H1 (cell line): ENCODE measurements around the gene PCDHB14. TPM values are rescaled to one million over a fixed set of nuclear protein-coding genes. Genes with fewer than 3 reads are reported as not detected.

ENCODE experiments used
- CTCF ChIA-PET: fragments of 300-600 bp; sonication (Branson Sonifier 250); formaldehyde crosslinking; loops from one replicate; lab custom pipeline; 2021; ENCODE audit not compliant: partially characterized antibody; lab: Charles Lee
- POLR2A ChIA-PET: fragments of 300-600 bp; sonication (Branson Sonifier 250); formaldehyde crosslinking; loops from one replicate; lab custom pipeline; 2021; ENCODE audit warnings: inconsistent platforms; ENCODE audit not compliant: partially characterized antibody; lab: Charles Lee
- DNase-seq, 2 experiments: peaks; one replicate each; pipeline versions ENCODE4 v3.0.0 to v3.0.0-alpha.2; 2010 to 2022; ENCODE audit warnings: low spot score in 2 of 2, low read depth in 1 of 2, mixed read lengths in 1 of 2
- FAIRE-seq: peaks from 2 replicates; lab custom pipeline; 2011; peaks lifted over from hg19 to GRCh38; lab: Jason Lieb, UNC
- H2AFZ ChIP-seq: 2 replicates; pipeline ENCODE4 v1.8.1; 2012; ENCODE audit warnings: low read length, inconsistent platforms
- H2AK5ac ChIP-seq: 2 replicates; pipeline ENCODE4 v1.6.1; 2013; ENCODE audit warnings: low read depth, low read length
- H2BK120ac ChIP-seq: replicated peaks from 2 replicates; pipeline ENCODE3; 2013; ENCODE audit warnings: low read depth, low read length, inconsistent platforms
- H2BK12ac ChIP-seq: 2 replicates; pipeline ENCODE4 v1.6.1; 2013; ENCODE audit warnings: low read depth, low read length
- H2BK15ac ChIP-seq: 2 replicates; pipeline ENCODE4 v1.6.1; 2013; ENCODE audit warnings: low read length
- H2BK20ac ChIP-seq: 2 replicates; pipeline ENCODE4 v1.6.1; 2013; ENCODE audit warnings: low read length
- H2BK5ac ChIP-seq: 2 replicates; pipeline ENCODE4 v1.6.1; 2013; ENCODE audit warnings: low read depth, low read length
- H3K14ac ChIP-seq: 2 replicates; pipeline ENCODE4 v1.6.1; 2013; ENCODE audit warnings: inconsistent platforms; ENCODE audit not compliant: insufficient read length
- H3K18ac ChIP-seq: 2 replicates; pipeline ENCODE4 v1.6.1; 2013; ENCODE audit warnings: low read length; ENCODE audit errors: extremely low read depth
- H3K23ac ChIP-seq: 2 replicates; pipeline ENCODE4 v1.6.1; 2013; ENCODE audit warnings: inconsistent platforms; ENCODE audit not compliant: insufficient read length
- H3K23me2 ChIP-seq: 2 replicates; pipeline ENCODE4 v1.6.1; 2013; ENCODE audit warnings: low read depth, low read length
- H3K27ac ChIP-seq: 2 replicates; pipeline ENCODE4 v1.6.1; 2011; ENCODE audit warnings: low read depth, low read length, inconsistent platforms
- H3K27me3 ChIP-seq, 4 experiments: replicated peaks in 1 of 4; 1 replicate in 1 of 4; 2 replicates in 3 of 4; pipeline versions ENCODE4 v1.6.1 to v1.8.1; 2011 to 2013; ENCODE audit warnings: low read length in 3 of 4, mild to moderate bottlenecking in 3 of 4, inconsistent platforms in 2 of 4, mixed read lengths in 2 of 4, moderate library complexity in 1 of 4; ENCODE audit not compliant: control insufficient read depth in 3 of 4, insufficient read depth in 3 of 4; ENCODE audit errors: extremely low read depth in 1 of 4
- H3K36me3 ChIP-seq, 4 experiments: 2 replicates each; pipeline versions ENCODE4 v1.6.1 to v1.8.1; 2011 to 2013; ENCODE audit warnings: mild to moderate bottlenecking in 4 of 4, low read length in 3 of 4, moderate library complexity in 2 of 4, control low read depth in 1 of 4, inconsistent platforms in 1 of 4; ENCODE audit not compliant: insufficient read depth in 4 of 4, control insufficient read depth in 2 of 4
- H3K4ac ChIP-seq: replicated peaks from 2 replicates; pipeline ENCODE3; 2013; ENCODE audit warnings: low read length, low read depth, mixed read lengths, inconsistent platforms; ENCODE audit not compliant: insufficient read length
- H3K4me1 ChIP-seq, 4 experiments: replicated peaks in 1 of 4; 1 replicate in 1 of 4; 2 replicates in 3 of 4; pipeline versions ENCODE4 v1.6.1 to v1.8.1; 2011 to 2013; ENCODE audit warnings: low read length in 3 of 4, inconsistent platforms in 2 of 4, mixed read lengths in 1 of 4; ENCODE audit not compliant: insufficient read depth in 4 of 4, control insufficient read depth in 3 of 4
- H3K4me2 ChIP-seq, 2 experiments: 2 replicates each; pipeline versions ENCODE4 v1.6.1 to v1.8.1; 2011 to 2013; ENCODE audit warnings: low read depth in 2 of 2, low read length in 2 of 2, control low read depth in 1 of 2, inconsistent platforms in 1 of 2, mild to moderate bottlenecking in 1 of 2; ENCODE audit not compliant: insufficient read depth in 1 of 2
- H3K4me3 ChIP-seq, 4 experiments: fragments of 200-600, 300-600 bp in 1 of 4; sonication (generic), shearing (Covaris generic), sonication (Bioruptor Twin) in 1 of 4; 2 replicates each; pipeline versions ENCODE4 v1.5.1 to v1.8.1; 2011 to 2016; ENCODE audit warnings: low read length in 4 of 4, low read depth in 3 of 4, control low read depth in 2 of 4, inconsistent platforms in 2 of 4, mild to moderate bottlenecking in 2 of 4, mixed read lengths in 1 of 4, moderate library complexity in 1 of 4; ENCODE audit not compliant: insufficient read depth in 2 of 4; ENCODE audit errors: extremely low read depth in 1 of 4
- H3K56ac ChIP-seq: replicated peaks from 2 replicates; pipeline ENCODE3; 2013; ENCODE audit warnings: low read depth, mild to moderate bottlenecking, mixed read lengths, low read length, inconsistent platforms; ENCODE audit not compliant: insufficient read length
- H3K79me1 ChIP-seq: 2 replicates; pipeline ENCODE4 v1.6.1; 2013; ENCODE audit warnings: low read depth, low read length, control low read depth
- H3K79me2 ChIP-seq, 2 experiments: 2 replicates each; pipeline versions ENCODE4 v1.6.1 to v1.8.1; 2012 to 2013; ENCODE audit warnings: low read length in 2 of 2, mild to moderate bottlenecking in 2 of 2, inconsistent platforms in 1 of 2; ENCODE audit not compliant: insufficient read depth in 2 of 2, control insufficient read depth in 1 of 2
- H3K9ac ChIP-seq, 4 experiments: replicated peaks in 1 of 4; 1 replicate in 1 of 4; 2 replicates in 3 of 4; pipeline versions ENCODE4 v1.6.1 to v1.8.1; 2011 to 2013; ENCODE audit warnings: low read depth in 3 of 4, low read length in 3 of 4, control low read depth in 2 of 4, mild to moderate bottlenecking in 2 of 4, moderate library complexity in 2 of 4, inconsistent platforms in 1 of 4; ENCODE audit errors: extremely low read depth in 1 of 4
- H3K9me3 ChIP-seq, 2 experiments: 2 replicates each; pipeline versions ENCODE4 v1.6.1 to v1.8.1; 2012 to 2013; ENCODE audit warnings: mild to moderate bottlenecking in 2 of 2, moderate library complexity in 2 of 2, control low read depth in 1 of 2, inconsistent platforms in 1 of 2, low read depth in 1 of 2, low read length in 1 of 2, mixed read lengths in 1 of 2; ENCODE audit not compliant: insufficient read depth in 2 of 2
- H4K20me1 ChIP-seq, 2 experiments: replicated peaks in 1 of 2; 2 replicates each; pipeline versions ENCODE3 to v1.8.1; 2011 to 2013; ENCODE audit warnings: inconsistent platforms in 2 of 2, low read length in 2 of 2, mild to moderate bottlenecking in 1 of 2; ENCODE audit not compliant: insufficient read depth in 2 of 2, control insufficient read depth in 1 of 2
- H4K5ac ChIP-seq: 2 replicates; pipeline ENCODE4 v1.6.1; 2013; ENCODE audit warnings: low read length, low read depth, mixed read lengths, inconsistent platforms; ENCODE audit not compliant: insufficient read length
- H4K8ac ChIP-seq: 2 replicates; pipeline ENCODE4 v1.8.0; 2013; ENCODE audit warnings: mild to moderate bottlenecking, moderate library complexity, low read length, inconsistent platforms; ENCODE audit not compliant: insufficient read depth; ENCODE audit errors: extremely low read depth
- H4K91ac ChIP-seq: replicated peaks from 2 replicates; pipeline ENCODE3; 2013; ENCODE audit warnings: low read length, mixed read lengths, inconsistent platforms; ENCODE audit not compliant: insufficient read length
- EZH2 ChIP-seq: fragments of 200-600 bp; sonication (generic); IDR thresholded peaks from 2 replicates; pipeline ENCODE4 v1.7.1; 2012; ENCODE audit warnings: low read depth, mild to moderate bottlenecking, moderate library complexity, low read length, inconsistent platforms; ENCODE audit not compliant: severe bottlenecking
- NRF1 ChIP-seq: IDR thresholded peaks from 2 replicates; pipeline ENCODE4 v1.6.1; 2011; ENCODE audit warnings: mild to moderate bottlenecking, low read depth, low read length, improper control_type of control experiment
- RAD21 ChIP-seq, 2 experiments: IDR thresholded peaks in 1 of 2; conservative IDR thresholded peaks in 1 of 2; 2 replicates each; pipeline ENCODE4 v1.6.1; 2011; ENCODE audit warnings: low read depth in 2 of 2, low read length in 2 of 2, improper control_type of control experiment in 1 of 2, inconsistent platforms in 1 of 2, mild to moderate bottlenecking in 1 of 2, moderate library complexity in 1 of 2
- WGBS, 2 experiments: shearing (Covaris generic) in 1 of 2; methylation state at CpG; one replicate each; pipeline versions ENCODE4 v1.1.6 to v1.1.7; 2013 to 2015; ENCODE audit warnings: low lambda C conversion rate in 2 of 2, mixed read lengths in 2 of 2, inconsistent platforms in 1 of 2, low coverage in 1 of 2, missing lambda C conversion rate in 1 of 2; ENCODE audit not compliant: insufficient replicate concordance in 2 of 2, insufficient coverage in 1 of 2, insufficient read length in 1 of 2; ENCODE audit errors: extremely low coverage in 1 of 2, missing lambda C conversion rate in 1 of 2; 5-methylcytosine and 5-hydroxymethylcytosine counted together
- polyA plus RNA-seq, 7 experiments: library from polyadenylated mRNA; depleted of rRNA in 3 of 7; stranded (reverse) in 5 of 7; unstranded in 2 of 7; fragments of >200 nt in 5 of 7; fragments of 200-250 nt in 2 of 7; gene quantifications; 1 replicate in 5 of 7; 2 replicates in 1 of 7; 4 replicates in 1 of 7; pipeline versions ENCODE4 v1.2.1 to v1.2.3, GENCODE V29; 2011 to 2013; ENCODE audit warnings: missing spikeins in 2 of 7, mixed read lengths in 2 of 7
- total RNA-seq: library from RNA; stranded (reverse); fragmentation: NEBNext Ultra II Directional; extraction: Animal tissue kit (Norgen Biotek cat#: 25700); gene quantifications from 2 replicates; pipeline ENCODE4 v1.2.1, GENCODE V29; 2021
- TF ChIP-seq, protein P1 (sequence below), 3 experiments: IDR thresholded peaks; 1 replicate in 2 of 3; 2 replicates in 1 of 3; pipeline versions ENCODE4 v1.5.1 to v1.6.1; 2011; ENCODE audit warnings: low read length in 3 of 3, mild to moderate bottlenecking in 3 of 3, inconsistent platforms in 2 of 3, low read depth in 1 of 3, moderate library complexity in 1 of 3; ENCODE audit not compliant: insufficient read depth in 1 of 3; ENCODE audit errors: control extremely low read depth in 1 of 3

The PCDHB14 gene
- total and polyA plus RNA-seq, 2 of the 8 experiments (the other 6 are each of a cell fraction or from before 2014, with no cell fraction given) = 2.7 TPM

- peak; percentile 94 for FAIRE-seq
- Histone ChIP-seq H3K23ac (no peak within 1 kb of the TSS), H3K9me3 (peaks cover 6 to 8% of the 10 kb centered on the region in 2 experiments; a peak in 2 of 4 replicates)
Measured at GRCh38 chr5:141192110-141192725, 30.9 kb upstream of the PCDHB14 start, which contains the start of gene PCDHB10. PCDHB10 (plus strand) TSS chr5:141192353; CDS start chr5:141192553, 200 bp downstream.

More at GRCh38 chr5:141192110-141192725, 30.9 kb upstream of the PCDHB14 start, which contains the start of gene PCDHB10:
- peak within 1 kb of the TSS; percentile 99 for H2AFZ ChIP-seq
- 24% methylated on average over 10 of the region's 10 CpGs; no CpG with 5 or more reads in 1 of the 2 experiments for WGBS, 2 experiments
- 0 out of 2 replicates have a peak within 1 kb of the TSS, but pooled peaks have one; percentile 43 for H2BK12ac ChIP-seq
- H3K14ac ChIP-seq = no peak within 1 kb of the TSS
- TF ChIP-seq EZH2 (no peak), NRF1 (no peak), RAD21 (IDR thresholded peaks at IDR 0.05 in 1 of 2, conservative IDR thresholded peaks at IDR 0.05 in 1 of 2; ENCODE audit: low read depth in 2 of 2, low read length in 2 of 2) (peak; percentile 82 to 84)
- TF ChIP-seq, protein P1, sequence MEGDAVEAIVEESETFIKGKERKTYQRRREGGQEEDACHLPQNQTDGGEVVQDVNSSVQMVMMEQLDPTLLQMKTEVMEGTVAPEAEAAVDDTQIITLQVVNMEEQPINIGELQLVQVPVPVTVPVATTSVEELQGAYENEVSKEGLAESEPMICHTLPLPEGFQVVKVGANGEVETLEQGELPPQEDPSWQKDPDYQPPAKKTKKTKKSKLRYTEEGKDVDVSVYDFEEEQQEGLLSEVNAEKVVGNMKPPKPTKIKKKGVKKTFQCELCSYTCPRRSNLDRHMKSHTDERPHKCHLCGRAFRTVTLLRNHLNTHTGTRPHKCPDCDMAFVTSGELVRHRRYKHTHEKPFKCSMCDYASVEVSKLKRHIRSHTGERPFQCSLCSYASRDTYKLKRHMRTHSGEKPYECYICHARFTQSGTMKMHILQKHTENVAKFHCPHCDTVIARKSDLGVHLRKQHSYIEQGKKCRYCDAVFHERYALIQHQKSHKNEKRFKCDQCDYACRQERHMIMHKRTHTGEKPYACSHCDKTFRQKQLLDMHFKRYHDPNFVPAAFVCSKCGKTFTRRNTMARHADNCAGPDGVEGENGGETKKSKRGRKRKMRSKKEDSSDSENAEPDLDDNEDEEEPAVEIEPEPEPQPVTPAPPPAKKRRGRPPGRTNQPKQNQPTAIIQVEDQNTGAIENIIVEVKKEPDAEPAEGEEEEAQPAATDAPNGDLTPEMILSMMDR (IDR thresholded peaks at IDR 0.05; ENCODE audit: control extremely low read depth in 1 of 3, insufficient read depth in 1 of 3, low read depth in 1 of 3, low read length in 3 of 3) = peak; percentile 72 to 83 (median 83)
- peak within 1 kb of the TSS; percentile 36 to 54 for H3K4me2 ChIP-seq
- H3K4me3 ChIP-seq = peak within 1 kb of the TSS; percentile 14 to 46 (median 35); a peak in 6 of 8 replicates
- no peak within 1 kb of the TSS for H2BK20ac ChIP-seq
- no peaks in the 10 kb centered on the region; a peak in 1 of 7 replicates for H3K4me1 ChIP-seq
- no peaks in the 10 kb centered on the region for H3K36me3 ChIP-seq
- H3K23me2 ChIP-seq = no peaks in the 10 kb centered on the region; the same call in 1 of the 2 replicates
- CTCF ChIA-PET = interaction anchor here (0.6 to 3.9 kb wide), 73 partner anchors 7 to 406 kb away, joined by 3 to 44 read pairs (median 4); partner anchors contain the start of genes PCDHA1, PCDHA2, PCDHB11 and PCDHB12
- no peak within 1 kb of the TSS for H3K27ac ChIP-seq
- no peak within 1 kb of the TSS for H3K56ac ChIP-seq
- POLR2A ChIA-PET = interaction anchor here (1.2 to 1.8 kb wide), 3 partner anchors 10 to 98 kb away, joined by 3 to 6 read pairs (median 5); partner anchors contain the start of genes PCDHB16, PCDHB2 and PCDHB5
- no peaks in the 10 kb centered on the region for H4K20me1 ChIP-seq
- H4K5ac ChIP-seq = no peak within 1 kb of the TSS
- no peak within 1 kb of the TSS for H2BK120ac ChIP-seq
- no peak within 1 kb of the TSS for H2AK5ac ChIP-seq
- no peaks in the 10 kb centered on the region for H3K79me2 ChIP-seq
- H3K79me1 ChIP-seq = no peaks in the 10 kb centered on the region
- no peak within 1 kb of the TSS for H3K18ac ChIP-seq
- no peak within 1 kb of the TSS for H2BK5ac ChIP-seq
- H4K8ac ChIP-seq = no peak within 1 kb of the TSS
- no peak within 1 kb of the TSS for H4K91ac ChIP-seq
- H3K4ac ChIP-seq = no peak within 1 kb of the TSS
- H2BK15ac ChIP-seq = no peak within 1 kb of the TSS
- no peak within 1 kb of the TSS for H3K9ac ChIP-seq
- no peaks in the 10 kb centered on the region for H3K27me3 ChIP-seq
- peak in 1 of 2 experiments; percentile 92 for DNase-seq
